WTC11 (cell line): ENCODE data around the gene PODN. TPM values are rescaled to one million over a fixed set of nuclear protein-coding genes. Genes with fewer than 3 reads are reported as not detected.

Source experiments
- ATAC-seq: fragments of 200-7000 bp; cut with Tn5 transposase; 2 replicates; pipeline ENCODE4 v1.10.0; 2021; ENCODE audit warnings: mild to moderate bottlenecking, moderate library complexity
- CTCF ChIA-PET: fragments of 300-600 bp; sonication (Branson Sonifier 250); formaldehyde crosslinking; loops from one replicate; lab custom pipeline; 2021; ENCODE audit warnings: antibody characterized with exemption; lab: Charles Lee
- POLR2A ChIA-PET: fragments of 350-600 bp; sonication (Branson Sonifier 250); formaldehyde crosslinking; loops from one replicate; lab custom pipeline; 2021; ENCODE audit warnings: antibody characterized with exemption; lab: Charles Lee
- DNase-seq: peaks from one replicate; pipeline ENCODE4 v3.0.0; 2021; ENCODE audit warnings: low spot score
- H3K27ac Mint-ChIP-seq: 2 replicates; pipeline ENCODE4 v1.8.0; 2021; ENCODE audit warnings: mixed read lengths
- H3K27me3 Mint-ChIP-seq: 2 replicates; pipeline ENCODE4 v1.8.0; 2021; ENCODE audit warnings: low read depth, mild to moderate bottlenecking, moderate library complexity, mixed read lengths
- H3K36me3 Mint-ChIP-seq: 2 replicates; pipeline ENCODE4 v1.8.0; 2021; ENCODE audit warnings: mixed read lengths
- H3K4me1 Mint-ChIP-seq: 2 replicates; pipeline ENCODE4 v1.8.0; 2022; ENCODE audit warnings: mixed read lengths
- H3K4me3 Mint-ChIP-seq: 2 replicates; pipeline ENCODE4 v1.8.0; 2021; ENCODE audit warnings: mild to moderate bottlenecking, moderate library complexity, mixed read lengths
- H3K9me3 Mint-ChIP-seq: 2 replicates; pipeline ENCODE4 v1.8.0; 2021; ENCODE audit warnings: mixed read lengths
- CREM ChIP-seq: sonication (generic); formaldehyde crosslinking; IDR thresholded peaks from 2 replicates; pipeline ENCODE4 v1.8.1; 2022; ENCODE audit warnings: mild to moderate bottlenecking, missing genetic modification reagents, moderate library complexity
- FOXJ3 ChIP-seq: sonication (generic); formaldehyde crosslinking; IDR thresholded peaks from 2 replicates; pipeline ENCODE4 v1.9.0; 2021; ENCODE audit warnings: missing genetic modification reagents, mild to moderate bottlenecking, borderline replicate concordance
- NFATC4 ChIP-seq: fragments of 250-450 bp; sonication (Bioruptor Pico); IDR thresholded peaks from 2 replicates; pipeline ENCODE4 v1.9.0; 2021; ENCODE audit warnings: mild to moderate bottlenecking
- NR2C2 ChIP-seq: sonication (generic); formaldehyde crosslinking; IDR thresholded peaks from 2 replicates; pipeline ENCODE4 v1.8.0; 2022; ENCODE audit warnings: mild to moderate bottlenecking, missing genetic modification reagents
- SOX15 ChIP-seq: fragments of 250-450 bp; sonication (Bioruptor Pico); IDR thresholded peaks from 2 replicates; pipeline ENCODE4 v1.9.0; 2021; ENCODE audit warnings: mild to moderate bottlenecking
- SP1 ChIP-seq: sonication (generic); formaldehyde crosslinking; conservative IDR thresholded peaks from 2 replicates; pipeline ENCODE4 v1.8.1; 2022; ENCODE audit warnings: missing genetic modification reagents
- ZNF317 ChIP-seq: sonication (generic); formaldehyde crosslinking; IDR thresholded peaks from 2 replicates; pipeline ENCODE4 v1.8.1; 2023; ENCODE audit warnings: low read depth, mild to moderate bottlenecking, moderate library complexity, missing genetic modification reagents, borderline replicate concordance
- ZNF416 ChIP-seq: fragments of 250-450 bp; sonication (Bioruptor Pico); IDR thresholded peaks from 2 replicates; pipeline ENCODE4 v1.9.0; 2021; ENCODE audit warnings: mild to moderate bottlenecking, inconsistent platforms
- ZNF671 ChIP-seq: fragments of 250-450 bp; sonication (Bioruptor Pico); IDR thresholded peaks from 2 replicates; pipeline ENCODE4 v1.8.0; 2021; ENCODE audit warnings: mild to moderate bottlenecking
- total RNA-seq: library from RNA; stranded (reverse); gene quantifications from 3 replicates; pipeline ENCODE4 v1.2.3, GENCODE V29; 2021
- TF ChIP-seq, protein P1 (sequence below): fragments of 250-450 bp; sonication (Bioruptor Pico); IDR thresholded peaks from 2 replicates; pipeline ENCODE4 v1.9.0; 2021; ENCODE audit warnings: moderate library complexity, mild to moderate bottlenecking, inconsistent platforms, borderline replicate concordance
- TF ChIP-seq, protein P2 (sequence below): sonication (generic); formaldehyde crosslinking; IDR thresholded peaks from 2 replicates; pipeline ENCODE4 v1.8.0; 2023; ENCODE audit warnings: mild to moderate bottlenecking, missing genetic modification reagents
- TF ChIP-seq, protein P3 (sequence below): sonication (generic); formaldehyde crosslinking; IDR thresholded peaks from 2 replicates; pipeline ENCODE4 v1.8.1; 2022; ENCODE audit warnings: mild to moderate bottlenecking, moderate library complexity, missing genetic modification reagents
- TF ChIP-seq, protein P4 (sequence below): sonication (generic); formaldehyde crosslinking; conservative IDR thresholded peaks from 2 replicates; pipeline ENCODE4 v1.8.1; 2022; ENCODE audit warnings: mild to moderate bottlenecking, missing genetic modification reagents
- TF ChIP-seq, protein P5 (sequence below): sonication (generic); formaldehyde crosslinking; IDR thresholded peaks from 2 replicates; pipeline ENCODE4 v1.8.1; 2023; ENCODE audit warnings: mild to moderate bottlenecking, moderate library complexity, missing genetic modification reagents
- TF ChIP-seq, protein P6 (sequence below): sonication (generic); formaldehyde crosslinking; IDR thresholded peaks from 2 replicates; pipeline ENCODE4 v1.8.0; 2022; ENCODE audit warnings: mild to moderate bottlenecking, missing genetic modification reagents
- TF ChIP-seq, protein P7 (sequence below): sonication (generic); formaldehyde crosslinking; IDR thresholded peaks from 2 replicates; pipeline ENCODE4 v1.8.1; 2023; ENCODE audit warnings: mild to moderate bottlenecking, missing genetic modification reagents
- TF ChIP-seq, protein P8 (sequence below): sonication (generic); formaldehyde crosslinking; IDR thresholded peaks from 2 replicates; pipeline ENCODE4 v1.8.1; 2023; ENCODE audit warnings: mild to moderate bottlenecking, missing genetic modification reagents, moderate library complexity

The PODN gene
- total RNA-seq, 1 experiment from 2014 or later: 0.48 TPM

DNA sequence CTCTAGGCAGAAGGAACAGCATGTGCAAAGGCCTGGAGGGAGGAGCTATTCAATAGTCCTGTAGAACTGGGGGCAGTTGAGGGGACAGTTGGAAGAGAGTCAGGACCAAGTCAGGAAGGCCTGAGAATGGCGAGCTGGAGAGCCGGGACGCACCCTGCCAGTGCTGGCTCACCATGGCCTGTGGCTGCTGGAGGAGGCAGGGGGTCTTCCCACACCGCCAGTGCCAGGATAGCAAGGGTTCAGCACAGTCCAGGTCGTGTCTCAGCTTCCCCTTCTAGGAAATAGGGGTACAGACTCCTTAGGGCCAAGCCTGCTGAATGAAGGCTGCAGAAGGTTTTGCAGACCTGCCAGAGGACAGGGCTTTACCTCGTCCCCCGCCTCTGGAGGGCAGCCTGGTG lies 7.3 kb downstream of the PODN start (continued):
- TF ChIP-seq, protein P1, sequence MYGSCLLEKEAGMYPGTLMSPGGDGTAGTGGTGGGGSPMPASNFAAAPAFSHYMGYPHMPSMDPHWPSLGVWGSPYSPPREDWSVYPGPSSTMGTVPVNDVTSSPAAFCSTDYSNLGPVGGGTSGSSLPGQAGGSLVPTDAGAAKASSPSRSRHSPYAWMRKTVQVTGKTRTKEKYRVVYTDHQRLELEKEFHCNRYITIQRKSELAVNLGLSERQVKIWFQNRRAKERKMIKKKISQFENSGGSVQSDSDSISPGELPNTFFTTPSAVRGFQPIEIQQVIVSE: no peak
- TF ChIP-seq, protein P2, sequence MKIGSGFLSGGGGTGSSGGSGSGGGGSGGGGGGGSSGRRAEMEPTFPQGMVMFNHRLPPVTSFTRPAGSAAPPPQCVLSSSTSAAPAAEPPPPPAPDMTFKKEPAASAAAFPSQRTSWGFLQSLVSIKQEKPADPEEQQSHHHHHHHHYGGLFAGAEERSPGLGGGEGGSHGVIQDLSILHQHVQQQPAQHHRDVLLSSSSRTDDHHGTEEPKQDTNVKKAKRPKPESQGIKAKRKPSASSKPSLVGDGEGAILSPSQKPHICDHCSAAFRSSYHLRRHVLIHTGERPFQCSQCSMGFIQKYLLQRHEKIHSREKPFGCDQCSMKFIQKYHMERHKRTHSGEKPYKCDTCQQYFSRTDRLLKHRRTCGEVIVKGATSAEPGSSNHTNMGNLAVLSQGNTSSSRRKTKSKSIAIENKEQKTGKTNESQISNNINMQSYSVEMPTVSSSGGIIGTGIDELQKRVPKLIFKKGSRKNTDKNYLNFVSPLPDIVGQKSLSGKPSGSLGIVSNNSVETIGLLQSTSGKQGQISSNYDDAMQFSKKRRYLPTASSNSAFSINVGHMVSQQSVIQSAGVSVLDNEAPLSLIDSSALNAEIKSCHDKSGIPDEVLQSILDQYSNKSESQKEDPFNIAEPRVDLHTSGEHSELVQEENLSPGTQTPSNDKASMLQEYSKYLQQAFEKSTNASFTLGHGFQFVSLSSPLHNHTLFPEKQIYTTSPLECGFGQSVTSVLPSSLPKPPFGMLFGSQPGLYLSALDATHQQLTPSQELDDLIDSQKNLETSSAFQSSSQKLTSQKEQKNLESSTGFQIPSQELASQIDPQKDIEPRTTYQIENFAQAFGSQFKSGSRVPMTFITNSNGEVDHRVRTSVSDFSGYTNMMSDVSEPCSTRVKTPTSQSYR: no peak
- TF ChIP-seq SOX15: no peak
- TF ChIP-seq SP1 (CRISPR knock-in tag): no peak
- TF ChIP-seq, protein P3, sequence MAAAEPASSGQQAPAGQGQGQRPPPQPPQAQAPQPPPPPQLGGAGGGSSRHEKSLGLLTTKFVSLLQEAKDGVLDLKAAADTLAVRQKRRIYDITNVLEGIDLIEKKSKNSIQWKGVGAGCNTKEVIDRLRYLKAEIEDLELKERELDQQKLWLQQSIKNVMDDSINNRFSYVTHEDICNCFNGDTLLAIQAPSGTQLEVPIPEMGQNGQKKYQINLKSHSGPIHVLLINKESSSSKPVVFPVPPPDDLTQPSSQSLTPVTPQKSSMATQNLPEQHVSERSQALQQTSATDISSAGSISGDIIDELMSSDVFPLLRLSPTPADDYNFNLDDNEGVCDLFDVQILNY (CRISPR knock-in tag): no peak

DNA sequence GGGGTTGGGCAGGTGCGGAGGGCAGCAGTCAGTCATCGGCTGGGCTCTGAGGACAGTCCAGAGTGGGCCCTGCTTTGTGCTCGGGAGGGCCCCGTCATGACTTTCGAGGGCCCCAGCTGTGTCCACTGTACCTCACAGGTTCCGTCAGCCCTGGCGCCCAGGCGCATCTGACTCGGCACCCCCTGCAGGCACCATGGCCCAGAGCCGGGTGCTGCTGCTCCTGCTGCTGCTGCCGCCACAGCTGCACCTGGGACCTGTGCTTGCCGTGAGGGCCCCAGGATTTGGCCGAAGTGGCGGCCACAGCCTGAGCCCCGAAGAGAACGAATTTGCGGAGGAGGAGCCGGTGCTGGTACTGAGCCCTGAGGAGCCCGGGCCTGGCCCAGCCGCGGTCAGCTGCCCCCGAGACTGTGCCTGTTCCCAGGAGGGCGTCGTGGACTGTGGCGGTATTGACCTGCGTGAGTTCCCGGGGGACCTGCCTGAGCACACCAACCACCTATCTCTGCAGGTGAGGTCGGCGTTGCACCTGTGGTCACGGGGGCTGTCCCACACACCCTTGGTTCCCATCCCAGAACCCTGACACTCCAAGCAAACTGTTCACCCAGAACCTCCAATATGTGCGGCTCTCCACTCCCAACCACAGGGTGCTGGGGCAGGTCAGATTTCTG lies 7.8 kb downstream of the PODN start:
- H3K4me1 Mint-ChIP-seq: no peaks in the 10 kb centered on the region
- H3K9me3 Mint-ChIP-seq: no peaks in the 10 kb centered on the region
- peak; percentile 19 for DNase-seq
- CTCF ChIA-PET: interaction anchor here (0.8 to 1.2 kb wide), 3 partner anchors 9 to 116 kb away, joined by 3 to 4 read pairs (median 3); no protein-coding TSS in a partner anchor
- peaks cover 9% of the 10 kb centered on the region for H3K27me3 Mint-ChIP-seq
- no peak overlapping the region for H3K4me3 Mint-ChIP-seq
- ATAC-seq: peak; percentile 47
- POLR2A ChIA-PET: no interaction called here
- H3K36me3 Mint-ChIP-seq: no peaks in the 10 kb centered on the region
- no peak overlapping the region for H3K27ac Mint-ChIP-seq
- TF ChIP-seq ZNF671 (CRISPR knock-in tag) (no peak), NFATC4 (CRISPR knock-in tag) (no peak), CREM (CRISPR knock-in tag) (no peak), NR2C2 (no peak), FOXJ3 (CRISPR knock-in tag) (no peak), ZNF416 (no peak), ZNF317 (no peak)
- TF ChIP-seq, protein P4, sequence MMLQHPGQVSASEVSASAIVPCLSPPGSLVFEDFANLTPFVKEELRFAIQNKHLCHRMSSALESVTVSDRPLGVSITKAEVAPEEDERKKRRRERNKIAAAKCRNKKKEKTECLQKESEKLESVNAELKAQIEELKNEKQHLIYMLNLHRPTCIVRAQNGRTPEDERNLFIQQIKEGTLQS (CRISPR knock-in tag): no peak
- TF ChIP-seq, protein P5, sequence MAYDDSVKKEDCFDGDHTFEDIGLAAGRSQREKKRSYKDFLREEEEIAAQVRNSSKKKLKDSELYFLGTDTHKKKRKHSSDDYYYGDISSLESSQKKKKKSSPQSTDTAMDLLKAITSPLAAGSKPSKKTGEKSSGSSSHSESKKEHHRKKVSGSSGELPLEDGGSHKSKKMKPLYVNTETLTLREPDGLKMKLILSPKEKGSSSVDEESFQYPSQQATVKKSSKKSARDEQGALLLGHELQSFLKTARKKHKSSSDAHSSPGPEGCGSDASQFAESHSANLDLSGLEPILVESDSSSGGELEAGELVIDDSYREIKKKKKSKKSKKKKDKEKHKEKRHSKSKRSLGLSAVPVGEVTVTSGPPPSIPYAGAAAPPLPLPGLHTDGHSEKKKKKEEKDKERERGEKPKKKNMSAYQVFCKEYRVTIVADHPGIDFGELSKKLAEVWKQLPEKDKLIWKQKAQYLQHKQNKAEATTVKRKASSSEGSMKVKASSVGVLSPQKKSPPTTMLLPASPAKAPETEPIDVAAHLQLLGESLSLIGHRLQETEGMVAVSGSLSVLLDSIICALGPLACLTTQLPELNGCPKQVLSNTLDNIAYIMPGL (CRISPR knock-in tag): no peak
- TF ChIP-seq, protein P6, sequence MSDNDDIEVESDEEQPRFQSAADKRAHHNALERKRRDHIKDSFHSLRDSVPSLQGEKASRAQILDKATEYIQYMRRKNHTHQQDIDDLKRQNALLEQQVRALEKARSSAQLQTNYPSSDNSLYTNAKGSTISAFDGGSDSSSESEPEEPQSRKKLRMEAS (CRISPR knock-in tag): no peak
- TF ChIP-seq, protein P7, sequence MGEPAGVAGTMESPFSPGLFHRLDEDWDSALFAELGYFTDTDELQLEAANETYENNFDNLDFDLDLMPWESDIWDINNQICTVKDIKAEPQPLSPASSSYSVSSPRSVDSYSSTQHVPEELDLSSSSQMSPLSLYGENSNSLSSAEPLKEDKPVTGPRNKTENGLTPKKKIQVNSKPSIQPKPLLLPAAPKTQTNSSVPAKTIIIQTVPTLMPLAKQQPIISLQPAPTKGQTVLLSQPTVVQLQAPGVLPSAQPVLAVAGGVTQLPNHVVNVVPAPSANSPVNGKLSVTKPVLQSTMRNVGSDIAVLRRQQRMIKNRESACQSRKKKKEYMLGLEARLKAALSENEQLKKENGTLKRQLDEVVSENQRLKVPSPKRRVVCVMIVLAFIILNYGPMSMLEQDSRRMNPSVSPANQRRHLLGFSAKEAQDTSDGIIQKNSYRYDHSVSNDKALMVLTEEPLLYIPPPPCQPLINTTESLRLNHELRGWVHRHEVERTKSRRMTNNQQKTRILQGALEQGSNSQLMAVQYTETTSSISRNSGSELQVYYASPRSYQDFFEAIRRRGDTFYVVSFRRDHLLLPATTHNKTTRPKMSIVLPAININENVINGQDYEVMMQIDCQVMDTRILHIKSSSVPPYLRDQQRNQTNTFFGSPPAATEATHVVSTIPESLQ: no peak
- TF ChIP-seq, protein P2: no peak
- TF ChIP-seq, protein P8, sequence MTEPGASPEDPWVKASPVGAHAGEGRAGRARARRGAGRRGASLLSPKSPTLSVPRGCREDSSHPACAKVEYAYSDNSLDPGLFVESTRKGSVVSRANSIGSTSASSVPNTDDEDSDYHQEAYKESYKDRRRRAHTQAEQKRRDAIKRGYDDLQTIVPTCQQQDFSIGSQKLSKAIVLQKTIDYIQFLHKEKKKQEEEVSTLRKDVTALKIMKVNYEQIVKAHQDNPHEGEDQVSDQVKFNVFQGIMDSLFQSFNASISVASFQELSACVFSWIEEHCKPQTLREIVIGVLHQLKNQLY (CRISPR knock-in tag): no peak
